Gastroesophageal sphincter (tissue), 4 donors: ENCODE data around the gene LSAMP. TPM values are rescaled to one million over a fixed set of nuclear protein-coding genes. Genes with fewer than 3 reads are reported as not detected.

Source experiments
- ATAC-seq: fragments of 150-250 bp; one replicate; pipeline ENCODE4 v1.9.1; 2016; ENCODE audit warnings: mild to moderate bottlenecking, moderate library complexity
- H3K27ac ChIP-seq, 4 donors: fragments of 200-600 bp; sonication (generic) in 3 of 4; 1 replicate in 3 of 4; 2 replicates in 1 of 4; pipeline ENCODE4 v1.5.1; 2016 to 2019
- H3K27me3 ChIP-seq: fragments of 200-600 bp; sonication (generic); one replicate; pipeline ENCODE4 v1.5.1; 2019
- H3K36me3 ChIP-seq, 2 donors: fragments of 200-600 bp; sonication (generic); one replicate each; pipeline ENCODE4 v1.5.1; 2019; ENCODE audit warnings: control low read depth in 1 of 2
- H3K4me1 ChIP-seq, 3 donors: fragments of 200-600 bp; sonication (generic); 1 replicate in 2 of 3; 2 replicates in 1 of 3; pipeline ENCODE4 v1.5.1; 2016 to 2019; ENCODE audit warnings: control low read depth in 2 of 3
- H3K4me3 ChIP-seq, 2 donors: fragments of 200-600 bp; sonication (generic); one replicate each; pipeline ENCODE4 v1.5.1; 2019; ENCODE audit warnings: mild to moderate bottlenecking in 1 of 2, moderate library complexity in 1 of 2
- H3K9me3 ChIP-seq, 3 donors: fragments of 200-600 bp; sonication (generic); one replicate each; pipeline ENCODE4 v1.5.1; 2017 to 2019; ENCODE audit warnings: control low read depth in 2 of 3
- CTCF ChIP-seq, 4 experiments: fragments of 200-600 bp in 2 of 4; fragments of 450-650 bp in 2 of 4; sonication (generic) in 1 of 4; IDR thresholded peaks; one replicate each; pipeline ENCODE4 v1.5.1; 2017 to 2019; ENCODE audit warnings: antibody characterized with exemption in 4 of 4, mild to moderate bottlenecking in 2 of 4, moderate library complexity in 2 of 4
- EP300 ChIP-seq: sonication (generic); formaldehyde crosslinking; IDR thresholded peaks from one replicate; pipeline ENCODE4 v1.6.1; 2017; ENCODE audit warnings: antibody characterized with exemption, mild to moderate bottlenecking
- POLR2A ChIP-seq, 2 donors: fragments of 450-650 bp; IDR thresholded peaks; one replicate each; pipeline ENCODE4 v1.6.1; 2017; ENCODE audit warnings: antibody characterized with exemption in 2 of 2, mild to moderate bottlenecking in 2 of 2, moderate library complexity in 1 of 2
- POLR2AphosphoS5 ChIP-seq: sonication (generic); formaldehyde crosslinking; IDR thresholded peaks from one replicate; pipeline ENCODE4 v1.6.1; 2017; ENCODE audit warnings: antibody characterized with exemption
- WGBS, 2 donors: methylation state at CpG; one replicate each; pipeline ENCODE4 v1.1.5; 2018; ENCODE audit warnings: low coverage in 1 of 2; 5-methylcytosine and 5-hydroxymethylcytosine counted together
- total RNA-seq, 4 donors: library from RNA; depleted of rRNA; stranded (reverse); fragments of >200 nt; gene quantifications; one replicate each; pipeline ENCODE4 v1.1.0, GENCODE V29; 2016

The LSAMP gene
- total RNA-seq, 4 donors from 2014 or later = 1.5 to 9.3 (median 3.6) TPM

GRCh38 chr3:116028157-116028556, 417.1 kb downstream of the LSAMP start:
- no peak overlapping the region for H3K4me3 ChIP-seq
- 43 to 67% methylated on average over 1 of the region's 1 CpG for WGBS, 2 donors
- no peaks in the 10 kb centered on the region for H3K4me1 ChIP-seq
- H3K27ac ChIP-seq = no peak overlapping the region
- TF ChIP-seq EP300 = no peak
- no peak for TF ChIP-seq CTCF (IDR thresholded peaks at IDR 0.05)
- no peak for TF ChIP-seq POLR2AphosphoS5
- TF ChIP-seq POLR2A (IDR thresholded peaks at IDR 0.05) = no peak
- H3K36me3 ChIP-seq = no peaks in the 10 kb centered on the region
- H3K27me3 ChIP-seq = no peaks in the 10 kb centered on the region
- no peaks in the 10 kb centered on the region for H3K9me3 ChIP-seq
- no peak for ATAC-seq

GRCh38 chr3:116020989-116021388, 424.3 kb downstream of the LSAMP start:
- ATAC-seq = no peak
- no peak for TF ChIP-seq POLR2AphosphoS5
- no peak for TF ChIP-seq CTCF (IDR thresholded peaks at IDR 0.05)
- no peak for TF ChIP-seq POLR2A (IDR thresholded peaks at IDR 0.05)
- no peak for TF ChIP-seq EP300
- WGBS, 2 donors = 82% methylated on average over 1 of the region's 1 CpG; no CpG with 5 or more reads in 1 of the 2 donors
- no peaks in the 10 kb centered on the region for H3K9me3 ChIP-seq
- H3K4me3 ChIP-seq = no peak overlapping the region
- no peaks in the 10 kb centered on the region for H3K4me1 ChIP-seq
- H3K27ac ChIP-seq = no peak overlapping the region
- H3K36me3 ChIP-seq = no peaks in the 10 kb centered on the region
- no peaks in the 10 kb centered on the region for H3K27me3 ChIP-seq

- Histone ChIP-seq H3K4me3 (no peak overlapping the region), H3K27ac (no peak overlapping the region), H3K9me3 (no peaks in the 10 kb centered on the region), H3K27me3 (no peaks in the 10 kb centered on the region), H3K36me3 (no peaks in the 10 kb centered on the region), H3K4me1 (no peaks in the 10 kb centered on the region)
- no peak for ATAC-seq
- no peak for TF ChIP-seq POLR2AphosphoS5
- no peak for TF ChIP-seq POLR2A (IDR thresholded peaks at IDR 0.05)
- no peak for TF ChIP-seq CTCF (IDR thresholded peaks at IDR 0.05)
- no peak for TF ChIP-seq EP300
- 72 to 83% methylated on average over 4 of the region's 4 CpGs for WGBS, 2 donors
Measured at GRCh38 chr3:116020495-116020894, 424.8 kb downstream of the LSAMP start.

GRCh38 chr3:116019254-116019763, 426.0 kb downstream of the LSAMP start:
- no peaks in the 10 kb centered on the region for H3K9me3 ChIP-seq
- 86 to 90% methylated on average over 4 of the region's 4 CpGs for WGBS, 2 donors
- H3K4me3 ChIP-seq = no peak overlapping the region
- TF ChIP-seq CTCF (IDR thresholded peaks at IDR 0.05) (no peak), POLR2AphosphoS5 (no peak), POLR2A (IDR thresholded peaks at IDR 0.05) (no peak), EP300 (no peak)
- no peaks in the 10 kb centered on the region for H3K4me1 ChIP-seq
- H3K27me3 ChIP-seq = no peaks in the 10 kb centered on the region
- no peak overlapping the region for H3K27ac ChIP-seq
- H3K36me3 ChIP-seq = no peaks in the 10 kb centered on the region
- no peak for ATAC-seq

- ATAC-seq = no peak
- TF ChIP-seq POLR2AphosphoS5 (no peak), POLR2A (IDR thresholded peaks at IDR 0.05) (no peak), EP300 (no peak), CTCF (IDR thresholded peaks at IDR 0.05) (no peak)
- H3K27ac ChIP-seq = no peak overlapping the region
- H3K36me3 ChIP-seq = no peaks in the 10 kb centered on the region
- H3K9me3 ChIP-seq = no peaks in the 10 kb centered on the region
- no peaks in the 10 kb centered on the region for H3K4me1 ChIP-seq
- H3K4me3 ChIP-seq = no peak overlapping the region
- no peaks in the 10 kb centered on the region for H3K27me3 ChIP-seq
- 60 to 92% methylated on average over 1 of the region's 1 CpG for WGBS, 2 donors
Measured at GRCh38 chr3:116018646-116019045, 426.6 kb downstream of the LSAMP start.
